Natural killer cell treated with Interleukin-12 subunit alpha and Interleukin-12 subunit beta and Interleukin-15 and Interleukin-18, amount 100 ng/mL, for 72 hours (primary cell): ENCODE results near the gene PSMD1. TPM values are rescaled to one million over a fixed set of nuclear protein-coding genes. Genes with fewer than 3 reads are reported as not detected.
"Not testable (repeated sequence)": the region's sequence is repeated elsewhere in the genome, so short reads cannot be mapped to it uniquely, and the experiment has no call there.

Experiments
- ATAC-seq, 2 donors: fragments of 150-1000 bp; cut with Tn5 transposase in 1 of 2; sonication (Bioruptor Pico), chemical (Tn5 transposase) in 1 of 2; 2 replicates each; pipeline ENCODE4 v1.10.0; 2021
- DNase-seq: peaks from one replicate; pipeline ENCODE4 v3.0.0; 2022; ENCODE audit warnings: low spot score
- H3K27ac Mint-ChIP-seq, 2 donors: 1 replicate in 1 of 2; 2 replicates in 1 of 2; pipeline ENCODE4 v1.8.0; 2022; ENCODE audit warnings: mixed read lengths in 2 of 2, mild to moderate bottlenecking in 1 of 2, moderate library complexity in 1 of 2
- H3K27me3 Mint-ChIP-seq, 2 donors: 1 replicate in 1 of 2; 2 replicates in 1 of 2; pipeline ENCODE4 v1.8.0; 2022; ENCODE audit warnings: mixed read lengths in 2 of 2
- H3K36me3 Mint-ChIP-seq: one replicate; pipeline ENCODE4 v1.8.0; 2022; ENCODE audit warnings: mixed read lengths
- H3K4me1 Mint-ChIP-seq, 2 donors: 1 replicate in 1 of 2; 2 replicates in 1 of 2; pipeline ENCODE4 v1.8.0; 2022; ENCODE audit warnings: low read depth in 2 of 2, mixed read lengths in 2 of 2, mild to moderate bottlenecking in 1 of 2
- H3K4me3 Mint-ChIP-seq: one replicate; pipeline ENCODE4 v1.8.0; 2022; ENCODE audit warnings: mixed read lengths
- H3K9me3 Mint-ChIP-seq: 2 replicates; pipeline ENCODE4 v1.8.0; 2022; ENCODE audit warnings: mixed read lengths
- total RNA-seq, 2 donors: library from RNA; stranded (reverse); gene quantifications; one replicate each; pipeline ENCODE4 v1.2.3, GENCODE V29; 2022

PSMD1 gene
- total RNA-seq, 2 donors from 2014 or later = 151 to 153 TPM

GRCh38 chr2:231094736-231095346, 38.2 kb downstream of the PSMD1 start:
- peaks cover 31% of the 10 kb centered on the region for H3K36me3 Mint-ChIP-seq
- ATAC-seq = no peak
- no peaks in the 10 kb centered on the region for H3K9me3 Mint-ChIP-seq
- H3K27ac Mint-ChIP-seq = no peak overlapping the region
- peaks cover 0 to 5% of the 10 kb centered on the region in 2 donors for H3K4me1 Mint-ChIP-seq
- DNase-seq = no peak
- no peaks in the 10 kb centered on the region for H3K27me3 Mint-ChIP-seq
- H3K4me3 Mint-ChIP-seq = no peak overlapping the region

- Mint-ChIP-seq H3K27me3 (no peaks in the 10 kb centered on the region), H3K36me3 (peaks cover 33% of the 10 kb centered on the region), H3K9me3 (peaks cover 4% of the 10 kb centered on the region), H3K4me3 (no peak overlapping the region), H3K27ac (no peak overlapping the region), H3K4me1 (peaks cover 0 to 3% of the 10 kb centered on the region in 2 donors)
- no peak for ATAC-seq
- DNase-seq = no peak
Observed at GRCh38 chr2:231099918-231100317, 43.3 kb downstream of the PSMD1 start.

GRCh38 chr2:231100321-231100720, 43.7 kb downstream of the PSMD1 start:
- H3K36me3 Mint-ChIP-seq = peaks cover 33% of the 10 kb centered on the region
- not testable (repeated sequence) for DNase-seq, H3K27me3 Mint-ChIP-seq, H3K9me3 Mint-ChIP-seq, H3K4me1 Mint-ChIP-seq, ATAC-seq, H3K27ac Mint-ChIP-seq, H3K4me3 Mint-ChIP-seq

- Mint-ChIP-seq H3K36me3 (peaks cover 33% of the 10 kb centered on the region), H3K9me3 (peaks cover 4% of the 10 kb centered on the region), H3K4me1 (peaks cover 0 to 3% of the 10 kb centered on the region in 2 donors), H3K4me3 (no peak overlapping the region), H3K27me3 (no peaks in the 10 kb centered on the region), H3K27ac (no peak overlapping the region)
- DNase-seq = no peak
- ATAC-seq = no peak
Observed at GRCh38 chr2:231100990-231101389, 44.3 kb downstream of the PSMD1 start.

- H3K4me1 Mint-ChIP-seq = peaks cover 0 to 3% of the 10 kb centered on the region in 2 donors
- ATAC-seq (no peak), DNase-seq (no peak)
- peaks cover 4% of the 10 kb centered on the region for H3K9me3 Mint-ChIP-seq
- no peak overlapping the region for H3K4me3 Mint-ChIP-seq
- H3K27me3 Mint-ChIP-seq = no peaks in the 10 kb centered on the region
- no peak overlapping the region for H3K27ac Mint-ChIP-seq
- H3K36me3 Mint-ChIP-seq = peaks cover 24% of the 10 kb centered on the region
Observed at GRCh38 chr2:231102772-231103171, 46.1 kb downstream of the PSMD1 start.

GRCh38 chr2:231104115-231104713, 47.5 kb downstream of the PSMD1 start:
- H3K4me1 Mint-ChIP-seq = peaks cover 0 to 3% of the 10 kb centered on the region in 2 donors
- peak in 1 of 2 donors; percentile 63 for ATAC-seq
- H3K27ac Mint-ChIP-seq = no peak overlapping the region
- peaks cover 19% of the 10 kb centered on the region for H3K36me3 Mint-ChIP-seq
- no peaks in the 10 kb centered on the region for H3K27me3 Mint-ChIP-seq
- no peak for DNase-seq
- no peak overlapping the region for H3K4me3 Mint-ChIP-seq
- H3K9me3 Mint-ChIP-seq = peaks cover 4% of the 10 kb centered on the region

- Mint-ChIP-seq H3K27ac (no peak overlapping the region), H3K36me3 (peaks cover 34% of the 10 kb centered on the region), H3K4me1 (peaks cover 3 to 7% of the 10 kb centered on the region in 2 donors)
Observed at GRCh38 chr2:231110551-231110950, 53.9 kb downstream of the PSMD1 start.

GRCh38 chr2:231111987-231112386, 55.3 kb downstream of the PSMD1 start:
- no peak for DNase-seq
- Mint-ChIP-seq H3K36me3 (peaks cover 37% of the 10 kb centered on the region), H3K27ac (peak overlapping the region in 1 of 2 donors; percentile 1)

More at GRCh38 chr2:231110551-231110950, 53.9 kb downstream of the PSMD1 start:
- Mint-ChIP-seq H3K9me3 (no peaks in the 10 kb centered on the region), H3K4me3 (no peak overlapping the region), H3K27me3 (no peaks in the 10 kb centered on the region)
- ATAC-seq = no peak
- DNase-seq = no peak

GRCh38 chr2:231113489-231113888, 56.8 kb downstream of the PSMD1 start:
- H3K4me1 Mint-ChIP-seq = peaks cover 3 to 7% of the 10 kb centered on the region in 2 donors
- no peak overlapping the region for H3K27ac Mint-ChIP-seq
- DNase-seq = no peak
- H3K4me3 Mint-ChIP-seq = no peak overlapping the region
- no peaks in the 10 kb centered on the region for H3K27me3 Mint-ChIP-seq
- no peak for ATAC-seq
- peaks cover 34% of the 10 kb centered on the region for H3K36me3 Mint-ChIP-seq
- no peaks in the 10 kb centered on the region for H3K9me3 Mint-ChIP-seq

More at GRCh38 chr2:231111987-231112386, 55.3 kb downstream of the PSMD1 start:
- H3K27me3 Mint-ChIP-seq = no peaks in the 10 kb centered on the region
- no peaks in the 10 kb centered on the region for H3K9me3 Mint-ChIP-seq
- ATAC-seq = no peak
- H3K4me1 Mint-ChIP-seq = peaks cover 3 to 7% of the 10 kb centered on the region in 2 donors
- no peak overlapping the region for H3K4me3 Mint-ChIP-seq

GRCh38 chr2:231115651-231116050, 59.0 kb downstream of the PSMD1 start:
- H3K4me1 Mint-ChIP-seq = peaks cover 3 to 7% of the 10 kb centered on the region in 2 donors
- H3K27ac Mint-ChIP-seq = no peak overlapping the region
- ATAC-seq = no peak

GRCh38 chr2:231117148-231117547, 60.5 kb downstream of the PSMD1 start:
- ATAC-seq (no peak), DNase-seq (no peak)
- peaks cover 11% of the 10 kb centered on the region for H3K36me3 Mint-ChIP-seq

More at GRCh38 chr2:231115651-231116050, 59.0 kb downstream of the PSMD1 start:
- H3K36me3 Mint-ChIP-seq = peaks cover 24% of the 10 kb centered on the region
- H3K9me3 Mint-ChIP-seq = no peaks in the 10 kb centered on the region
- DNase-seq = no peak
- no peaks in the 10 kb centered on the region for H3K27me3 Mint-ChIP-seq
- H3K4me3 Mint-ChIP-seq = no peak overlapping the region

GRCh38 chr2:231117922-231118613, 61.4 kb downstream of the PSMD1 start:
- Mint-ChIP-seq H3K4me3 (no peak overlapping the region), H3K36me3 (peaks cover 7% of the 10 kb centered on the region), H3K27ac (no peak overlapping the region), H3K27me3 (no peaks in the 10 kb centered on the region), H3K9me3 (no peaks in the 10 kb centered on the region), H3K4me1 (no peaks in the 10 kb centered on the region)
- DNase-seq = no peak
- ATAC-seq = no peak

More at GRCh38 chr2:231117148-231117547, 60.5 kb downstream of the PSMD1 start:
- H3K9me3 Mint-ChIP-seq = no peaks in the 10 kb centered on the region
- no peak overlapping the region for H3K27ac Mint-ChIP-seq
- peaks cover 0 to 2% of the 10 kb centered on the region in 2 donors for H3K4me1 Mint-ChIP-seq
- H3K27me3 Mint-ChIP-seq = no peaks in the 10 kb centered on the region
- H3K4me3 Mint-ChIP-seq = no peak overlapping the region

- ATAC-seq (no peak), DNase-seq (no peak)
- H3K27me3 Mint-ChIP-seq = no peaks in the 10 kb centered on the region
- H3K4me1 Mint-ChIP-seq = peaks cover 5% of the 10 kb centered on the region in 2 donors
- no peaks in the 10 kb centered on the region for H3K9me3 Mint-ChIP-seq
- H3K27ac Mint-ChIP-seq = no peak overlapping the region
- peaks cover 7% of the 10 kb centered on the region for H3K36me3 Mint-ChIP-seq
- no peak overlapping the region for H3K4me3 Mint-ChIP-seq
Observed at GRCh38 chr2:231118614-231118942, 61.9 kb downstream of the PSMD1 start.

- peaks cover 15 to 26% of the 10 kb centered on the region in 2 donors for H3K4me1 Mint-ChIP-seq
- no peak overlapping the region for H3K4me3 Mint-ChIP-seq
- ATAC-seq (no peak), DNase-seq (no peak)
- no peaks in the 10 kb centered on the region for H3K36me3 Mint-ChIP-seq
- H3K27me3 Mint-ChIP-seq = no peaks in the 10 kb centered on the region
- H3K27ac Mint-ChIP-seq = no peak overlapping the region
- no peaks in the 10 kb centered on the region for H3K9me3 Mint-ChIP-seq
Observed at GRCh38 chr2:231123362-231123898, 66.8 kb downstream of the PSMD1 start.
